Fibroblast of lung (primary cell): ENCODE data around the gene RPS24. TPM values are rescaled to one million over a fixed set of nuclear protein-coding genes. Genes with fewer than 3 reads are reported as not detected.

Source experiments
- DNase-seq, 2 donors: peaks; one replicate each; pipeline versions ENCODE4 v3.0.0 to v3.0.0-alpha.2; 2010; ENCODE audit warnings: low read depth in 2 of 2
- H2AFZ ChIP-seq: 2 replicates; pipeline ENCODE4 v1.5.1; 2012; ENCODE audit warnings: low read length, control low read depth, inconsistent platforms
- H3K27ac ChIP-seq: 2 replicates; pipeline ENCODE4 v1.5.1; 2011; ENCODE audit warnings: low read length, control low read depth; ENCODE audit not compliant: insufficient read depth
- H3K27me3 ChIP-seq: 2 replicates; pipeline ENCODE4 v1.5.1; 2011; ENCODE audit warnings: mild to moderate bottlenecking, low read length; ENCODE audit not compliant: control insufficient read depth, insufficient read depth
- H3K36me3 ChIP-seq: 2 replicates; pipeline ENCODE4 v1.5.1; 2011; ENCODE audit warnings: low read length; ENCODE audit not compliant: control insufficient read depth, insufficient read depth
- H3K4me1 ChIP-seq: 2 replicates; pipeline ENCODE4 v1.5.1; 2011; ENCODE audit warnings: low read length; ENCODE audit not compliant: control insufficient read depth, insufficient read depth; ENCODE audit errors: extremely low read depth
- H3K4me2 ChIP-seq: 2 replicates; pipeline ENCODE4 v1.5.1; 2011; ENCODE audit warnings: low read length, control low read depth; ENCODE audit not compliant: insufficient read depth; ENCODE audit errors: extremely low read depth
- H3K4me3 ChIP-seq, 4 experiments: fragments of 200-600 bp in 1 of 4; sonication (generic) in 1 of 4; replicated peaks in 1 of 4; 2 replicates each; pipeline ENCODE4 v1.5.1; 2011 to 2016; ENCODE audit warnings: low read length in 4 of 4, low read depth in 3 of 4, mild to moderate bottlenecking in 3 of 4, control low read depth in 2 of 4, inconsistent platforms in 1 of 4, mixed read lengths in 1 of 4; ENCODE audit not compliant: insufficient read depth in 1 of 4; ENCODE audit errors: control extremely low read depth in 1 of 4
- H3K79me2 ChIP-seq: 2 replicates; pipeline ENCODE4 v1.5.1; 2012; ENCODE audit warnings: mild to moderate bottlenecking, low read length, inconsistent platforms; ENCODE audit not compliant: control insufficient read depth, insufficient read depth
- H3K9ac ChIP-seq: 2 replicates; pipeline ENCODE4 v1.5.1; 2011; ENCODE audit warnings: mild to moderate bottlenecking, low read length, control low read depth; ENCODE audit not compliant: insufficient read depth
- H3K9me3 ChIP-seq: 2 replicates; pipeline ENCODE4 v1.5.1; 2012; ENCODE audit warnings: low read depth, low read length; ENCODE audit not compliant: control insufficient read depth, insufficient read depth
- H4K20me1 ChIP-seq: 2 replicates; pipeline ENCODE4 v1.5.1; 2011; ENCODE audit warnings: low read length; ENCODE audit not compliant: control insufficient read depth, insufficient read depth; ENCODE audit errors: extremely low read depth
- CTCF ChIP-seq, 2 donors: IDR thresholded peaks in 1 of 2; conservative IDR thresholded peaks in 1 of 2; 1 replicate in 1 of 2; 2 replicates in 1 of 2; pipeline ENCODE4 v1.5.1; 2011 to 2012; ENCODE audit warnings: low read length in 2 of 2, control low read depth in 1 of 2, inconsistent platforms in 1 of 2, low read depth in 1 of 2, mild to moderate bottlenecking in 1 of 2
- EZH2 ChIP-seq: IDR thresholded peaks from 2 replicates; pipeline ENCODE4 v1.5.1; 2012; ENCODE audit warnings: low read length, control low read depth, mild to moderate bottlenecking; ENCODE audit errors: missing control alignments
- polyA plus RNA-seq, 2 donors: library from polyadenylated mRNA; depleted of rRNA in 1 of 2; stranded (reverse) in 1 of 2; unstranded in 1 of 2; fragments of >200 nt; gene quantifications; 2 replicates each; pipeline ENCODE4 v1.2.1, GENCODE V29; 2011 to 2012; ENCODE audit warnings: missing spikeins in 1 of 2
- total RNA-seq: library from RNA; depleted of rRNA; stranded (reverse); fragments of >200 nt; gene quantifications from 2 replicates; pipeline ENCODE4 v1.2.1, GENCODE V29; 2014

RPS24 gene
- total and polyA plus RNA-seq, 2 donors (not counting 1 experiment from before 2014, with no cell fraction given) = 1,917 to 4,192 TPM

- Histone ChIP-seq H3K79me2 (no peaks in the 10 kb centered on the region), H3K9ac (no peak overlapping the region), H3K4me1 (no peaks in the 10 kb centered on the region), H3K4me2 (no peak overlapping the region), H2AFZ (no peak overlapping the region), H4K20me1 (no peaks in the 10 kb centered on the region), H3K9me3 (no peaks in the 10 kb centered on the region), H3K36me3 (no peaks in the 10 kb centered on the region), H3K4me3 (no peak overlapping the region), H3K27me3 (peaks cover 3% of the 10 kb centered on the region), H3K27ac (no peak overlapping the region)
- TF ChIP-seq EZH2 (no peak), CTCF (conservative IDR thresholded peaks at IDR 0.05 in 1 of 2, IDR thresholded peaks at IDR 0.05 in 1 of 2; ENCODE audit: low read depth in 1 of 2, low read length in 2 of 2) (no peak)
- no peak for DNase-seq
These were observed 49.0 kb downstream of the RPS24 start for GRCh38 chr10:78082636-78083035.

Other genes starting within 250 kb of the RPS24 start
- 40.1 and 40.8 TPM in 2 replicates for gene DLG5, start 107.1 kb upstream of the RPS24 start, total RNA-seq
- gene DLG5, start 107.1 kb upstream of the RPS24 start, polyA plus RNA-seq = 15.3 and 22.9 TPM in 2 replicates
- 14.1 and 16.8 TPM in 2 replicates for gene POLR3A, start 4.3 kb upstream of the RPS24 start, total RNA-seq
- 11.6 and 17.1 TPM in 2 replicates for gene POLR3A, start 4.3 kb upstream of the RPS24 start, polyA plus RNA-seq